T-helper 1 cell (primary cell): ENCODE results near the gene ANKRD11.
"Not testable (repeated sequence)": the region's sequence is repeated elsewhere in the genome, so short reads cannot be mapped to it uniquely, and the experiment has no call there.

ENCODE experiments used
- DNase-seq, 5 donors: peaks; one replicate each; pipeline ENCODE4 v3.0.0-alpha.2; 2012 to 2020

ANKRD11 gene

GRCh38 chr16:89343501-89344457 is 146.6 kb downstream of the ANKRD11 start:
- no peak for DNase-seq

- DNase-seq = no peak
Observed at GRCh38 chr16:89341697-89342694, 148.4 kb downstream of the ANKRD11 start.

GRCh38 chr16:89341279-89341678 is 149.1 kb downstream of the ANKRD11 start:
- no peak for DNase-seq

GRCh38 chr16:89338863-89339262 is 151.5 kb downstream of the ANKRD11 start:
- DNase-seq = no peak

DNA sequence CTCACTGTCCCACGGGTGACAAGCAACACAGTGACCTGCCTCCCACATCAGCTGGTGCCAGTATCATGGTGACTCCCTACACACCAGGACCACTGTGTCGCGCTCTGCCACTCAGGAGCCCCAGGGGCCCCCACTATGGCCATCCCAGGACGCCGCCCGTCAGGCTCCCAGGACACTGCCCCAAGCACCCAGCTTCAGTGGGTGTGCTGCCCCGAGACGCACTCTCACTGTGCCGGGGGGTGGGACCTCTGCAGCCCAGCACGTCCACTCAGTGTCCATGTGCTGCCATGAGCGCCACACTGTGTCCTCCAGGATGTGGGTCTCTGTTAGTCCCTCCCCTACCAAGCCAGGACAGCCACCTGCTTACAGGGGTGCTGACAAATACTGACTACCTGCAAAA is 152.4 kb downstream of the ANKRD11 start:
- no peak for DNase-seq

DNA sequence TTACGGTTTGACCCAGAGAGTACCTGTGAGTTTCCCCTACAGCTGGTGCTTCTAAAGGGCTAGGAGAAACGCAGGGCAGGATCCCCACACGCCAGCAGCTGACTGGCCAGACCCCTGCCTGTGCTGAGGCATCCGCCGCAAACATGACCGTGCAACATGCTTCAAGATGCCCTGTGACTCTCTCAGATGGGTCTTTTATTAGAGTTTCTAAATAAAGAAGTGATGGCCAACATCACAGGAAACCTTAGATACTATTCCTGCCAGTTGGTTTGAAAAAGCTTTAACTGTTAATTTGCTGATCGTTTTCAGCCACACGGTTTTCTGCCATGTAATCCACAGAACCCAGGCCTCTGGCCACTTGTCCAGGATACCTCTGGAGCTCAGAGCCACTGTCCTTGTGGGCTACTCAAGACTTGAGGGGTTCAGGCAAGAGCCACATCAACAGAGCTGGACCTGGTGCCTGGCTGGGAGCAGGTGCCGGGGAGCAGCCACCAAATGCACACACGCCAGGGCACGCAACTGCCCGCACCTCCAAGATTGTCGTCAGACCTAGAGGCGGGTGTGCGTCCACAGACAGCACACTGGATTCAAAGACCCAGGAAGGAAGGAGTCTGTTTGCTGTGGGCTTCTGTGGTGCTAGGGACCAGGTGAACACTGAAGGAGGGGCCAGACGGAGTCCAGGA is 154.4 kb downstream of the ANKRD11 start:
- DNase-seq = no peak

GRCh38 chr16:89334988-89335802 is 155.2 kb downstream of the ANKRD11 start:
- no peak for DNase-seq

GRCh38 chr16:89334461-89334860 is 155.9 kb downstream of the ANKRD11 start:
- no peak for DNase-seq

GRCh38 chr16:89334050-89334449 is 156.3 kb downstream of the ANKRD11 start:
- no peak for DNase-seq

DNA sequence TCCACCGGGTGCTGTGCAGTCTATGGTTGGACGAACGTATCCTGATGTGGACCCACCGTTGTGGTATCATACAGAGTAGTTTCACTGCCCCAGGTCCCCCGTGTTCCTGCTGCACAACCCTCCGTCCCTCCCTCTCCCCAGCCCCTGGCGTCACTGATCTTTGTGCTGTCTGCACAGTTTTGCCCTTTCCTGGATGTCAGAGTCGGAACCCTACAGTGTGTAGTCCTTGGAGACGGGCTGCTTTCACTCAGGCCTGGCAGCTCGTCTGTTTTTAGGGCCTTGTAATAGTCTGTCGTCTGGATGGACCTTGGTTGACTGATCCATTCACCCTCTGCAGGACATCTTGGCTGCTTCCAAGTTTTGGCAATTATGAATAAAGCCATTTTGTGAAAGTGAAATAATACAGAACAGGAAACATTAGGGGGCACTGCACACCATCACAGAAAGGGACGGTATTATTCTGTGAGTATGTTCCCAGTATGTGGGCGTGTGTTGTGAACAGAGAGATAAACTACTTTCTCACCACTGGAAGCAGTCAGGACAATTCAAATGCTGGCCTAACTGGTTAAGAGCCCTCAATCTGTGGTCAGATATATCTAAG is 156.9 kb downstream of the ANKRD11 start:
- peak in 1 of 5 donors; percentile 42 for DNase-seq

- DNase-seq = no peak
Observed at GRCh38 chr16:89332902-89333245, 157.5 kb downstream of the ANKRD11 start.

GRCh38 chr16:89332243-89332901 is 158.0 kb downstream of the ANKRD11 start:
- no peak for DNase-seq

GRCh38 chr16:89331371-89332109 is 158.8 kb downstream of the ANKRD11 start:
- no peak for DNase-seq

DNA sequence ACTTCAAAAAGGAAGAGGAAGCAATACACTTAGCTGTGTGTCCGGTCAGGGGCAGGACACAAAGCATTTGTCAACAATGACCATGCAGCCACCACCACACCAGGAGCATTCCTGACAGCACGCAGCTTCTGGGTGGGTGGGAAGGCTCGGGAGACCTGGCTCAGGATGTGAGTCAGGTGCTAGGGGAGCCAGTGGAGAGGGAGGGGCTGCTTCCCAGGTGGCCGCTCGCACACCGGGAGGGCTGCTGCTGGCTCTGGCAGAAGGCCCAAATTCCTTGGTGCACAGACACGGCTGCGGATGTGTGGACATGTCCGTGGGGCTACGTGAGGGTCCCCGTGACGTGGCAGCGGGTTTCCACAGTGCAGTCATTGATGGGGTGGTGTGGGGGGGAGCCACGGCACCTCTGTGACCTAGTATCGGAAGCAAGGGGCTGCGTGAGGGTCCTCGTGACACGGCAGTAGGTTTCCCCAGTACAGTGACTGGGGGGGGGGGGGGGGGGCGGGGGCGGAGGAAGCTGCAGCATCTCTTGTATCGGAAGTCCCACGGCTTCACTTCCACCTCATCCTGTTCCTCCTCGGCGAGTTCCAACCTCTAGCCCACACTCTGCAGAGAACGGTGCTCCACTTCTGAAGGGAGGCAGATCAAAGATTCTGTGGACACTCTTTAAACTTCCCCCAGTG is 160.0 kb downstream of the ANKRD11 start:
- peak in 3 of 5 donors; percentile 27 to 49 (median 38) for DNase-seq

DNA sequence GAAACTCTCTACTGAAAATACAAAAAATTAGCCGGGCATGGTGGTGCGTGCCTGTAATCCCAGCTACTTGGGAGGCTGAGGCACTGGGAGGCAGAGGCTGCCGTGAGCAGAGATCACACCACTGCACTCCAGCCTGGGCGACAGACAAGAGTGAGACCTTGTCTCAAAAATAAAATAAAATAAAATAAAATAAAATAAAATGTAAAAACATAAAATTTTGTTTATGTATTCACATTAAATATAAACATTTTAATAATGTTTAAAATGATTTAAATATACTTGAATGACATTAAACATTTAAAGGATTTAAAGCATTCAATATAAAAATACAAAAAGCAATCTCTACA is 160.6 kb downstream of the ANKRD11 start:
- not testable (repeated sequence) for DNase-seq

DNA sequence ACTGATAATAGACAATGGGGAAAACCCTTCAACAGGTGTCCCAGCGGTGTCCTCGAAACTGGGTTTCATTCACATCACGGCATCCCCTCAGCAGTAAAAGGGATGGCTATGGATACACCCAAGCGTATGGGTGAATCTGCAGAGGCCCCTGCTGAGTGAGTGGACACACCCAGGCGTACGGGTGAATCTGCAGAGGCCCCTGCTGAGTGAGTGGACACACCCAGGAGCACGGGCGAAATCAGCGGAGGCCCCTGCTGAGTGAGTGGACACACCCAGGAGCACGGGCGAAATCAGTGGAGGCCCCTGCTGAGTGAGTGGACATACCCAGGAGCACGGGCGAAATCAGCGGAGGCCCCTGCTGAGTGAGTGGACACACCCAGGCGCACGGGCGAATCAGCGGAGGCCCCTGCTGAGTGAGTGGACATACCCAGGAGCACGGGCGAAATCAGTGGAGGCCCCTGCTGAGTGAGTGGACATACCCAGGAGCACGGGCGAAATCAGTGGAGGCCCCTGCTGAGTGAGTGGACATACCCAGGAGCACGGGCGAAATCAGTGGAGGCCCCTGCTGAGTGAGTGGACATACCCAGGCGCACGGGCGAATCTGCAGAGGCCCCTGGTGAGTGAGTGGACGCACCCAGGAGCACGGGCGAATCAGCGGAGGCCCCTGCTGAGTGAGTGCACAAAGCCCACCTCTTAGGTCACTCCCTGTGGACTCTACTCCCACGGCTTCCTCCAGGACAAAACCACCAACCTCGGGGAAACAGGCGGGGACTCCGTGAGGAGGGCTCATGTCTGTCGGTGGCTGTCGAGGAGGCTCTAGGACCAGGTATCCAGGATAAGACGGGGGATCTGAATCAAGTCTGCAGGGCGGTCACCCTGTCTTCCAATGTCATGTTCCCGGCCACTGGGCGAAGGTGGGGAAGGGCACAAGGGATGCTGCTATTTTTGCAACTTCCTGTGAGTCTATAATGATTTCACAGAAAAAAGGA is 161.7 kb downstream of the ANKRD11 start:
- not testable (repeated sequence) for DNase-seq

DNA sequence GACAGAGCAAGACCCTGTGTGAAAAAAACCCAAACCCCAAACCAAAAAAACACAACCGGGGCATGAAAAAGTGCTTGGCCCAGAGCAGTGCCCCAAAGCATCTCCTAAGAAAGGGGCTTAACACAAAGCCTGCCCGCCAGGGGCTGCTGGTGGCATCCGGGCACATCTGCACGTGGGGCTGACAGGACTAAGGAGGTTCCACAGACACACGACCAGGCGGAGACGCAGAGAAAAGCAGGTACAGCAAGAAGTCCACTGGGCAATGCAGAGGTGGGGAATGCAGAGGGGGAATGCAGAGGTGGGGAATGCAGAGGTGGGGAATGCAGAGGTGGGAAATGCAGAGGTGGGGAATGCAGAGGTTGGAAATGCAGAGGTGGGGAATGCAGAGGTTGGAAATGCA is 163.6 kb downstream of the ANKRD11 start:
- DNase-seq = no peak

- peak in 1 of 5 donors; percentile 54 for DNase-seq
Observed at GRCh38 chr16:89325861-89326471, 164.4 kb downstream of the ANKRD11 start.
